ENCODE results near the gene SORBS2.

SORBS2 gene

GRCh38 chr4:185552254-185552653 lies 259.7 kb downstream of the SORBS2 start:
- no peak overlapping the region for H3K9ac ChIP-seq (ENCODE audit: low read depth, low read length)
- H4K20me1 ChIP-seq (ENCODE audit: insufficient read depth, low read length), result no peaks in the 10 kb centered on the region
- no peaks in the 10 kb centered on the region for H3K27me3 ChIP-seq (ENCODE audit: insufficient read depth, low read length, poor library complexity)
- DNase-seq (no peak), ATAC-seq (ENCODE audit: insufficient read depth, low read depth) (no peak)
- H3K4me3 ChIP-seq (ENCODE audit: low read depth in 1 of 2, low read length in 2 of 2), result no peak overlapping the region
- no peak overlapping the region for H3K27ac ChIP-seq (ENCODE audit: low read length)
- no peak overlapping the region for H3K4me2 ChIP-seq (ENCODE audit: insufficient read depth, low read length)
- H3K4me1 ChIP-seq (ENCODE audit: insufficient read depth, low read length), result no peaks in the 10 kb centered on the region
- H3K9me3 ChIP-seq (ENCODE audit: insufficient read depth, low read length, severe bottlenecking), result no peaks in the 10 kb centered on the region
- H2AFZ ChIP-seq (ENCODE audit: low read depth, low read length), result no peak overlapping the region
- no peak for TF ChIP-seq EZH2 (IDR thresholded peaks at IDR 0.05; ENCODE audit: borderline replicate concordance, low read depth, low read length, severe bottlenecking)
- TF ChIP-seq, protein P1, sequence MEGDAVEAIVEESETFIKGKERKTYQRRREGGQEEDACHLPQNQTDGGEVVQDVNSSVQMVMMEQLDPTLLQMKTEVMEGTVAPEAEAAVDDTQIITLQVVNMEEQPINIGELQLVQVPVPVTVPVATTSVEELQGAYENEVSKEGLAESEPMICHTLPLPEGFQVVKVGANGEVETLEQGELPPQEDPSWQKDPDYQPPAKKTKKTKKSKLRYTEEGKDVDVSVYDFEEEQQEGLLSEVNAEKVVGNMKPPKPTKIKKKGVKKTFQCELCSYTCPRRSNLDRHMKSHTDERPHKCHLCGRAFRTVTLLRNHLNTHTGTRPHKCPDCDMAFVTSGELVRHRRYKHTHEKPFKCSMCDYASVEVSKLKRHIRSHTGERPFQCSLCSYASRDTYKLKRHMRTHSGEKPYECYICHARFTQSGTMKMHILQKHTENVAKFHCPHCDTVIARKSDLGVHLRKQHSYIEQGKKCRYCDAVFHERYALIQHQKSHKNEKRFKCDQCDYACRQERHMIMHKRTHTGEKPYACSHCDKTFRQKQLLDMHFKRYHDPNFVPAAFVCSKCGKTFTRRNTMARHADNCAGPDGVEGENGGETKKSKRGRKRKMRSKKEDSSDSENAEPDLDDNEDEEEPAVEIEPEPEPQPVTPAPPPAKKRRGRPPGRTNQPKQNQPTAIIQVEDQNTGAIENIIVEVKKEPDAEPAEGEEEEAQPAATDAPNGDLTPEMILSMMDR (IDR thresholded peaks at IDR 0.05; ENCODE audit: borderline replicate concordance, extremely low read depth, low read length, poor library complexity, severe bottlenecking), result no peak
- H3K79me2 ChIP-seq (ENCODE audit: insufficient read depth, low read length), result no peaks in the 10 kb centered on the region
- no peaks in the 10 kb centered on the region for H3K36me3 ChIP-seq (ENCODE audit: insufficient read depth, low read length)

DNA sequence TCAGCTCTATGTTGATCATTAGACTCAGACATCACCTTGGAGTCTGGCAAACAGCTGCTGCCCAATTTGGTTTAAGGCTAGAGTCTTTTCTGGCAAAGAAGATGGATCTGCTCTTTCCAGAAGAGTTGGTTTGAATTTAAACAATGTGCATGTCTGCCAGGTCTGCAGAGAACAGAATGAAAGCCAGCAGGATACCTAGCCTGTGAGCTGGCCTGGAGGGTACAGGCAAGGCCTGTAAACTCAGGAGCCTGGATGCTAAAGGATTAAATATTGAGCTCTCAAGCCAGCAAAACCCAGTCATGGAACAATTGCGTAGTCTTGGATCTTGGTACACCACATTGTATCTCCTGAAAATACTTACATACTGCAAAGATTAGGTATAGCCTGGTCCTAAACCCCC lies 261.1 kb downstream of the SORBS2 start:
- H3K4me1 ChIP-seq (ENCODE audit: insufficient read depth, low read length), result no peaks in the 10 kb centered on the region
- H3K36me3 ChIP-seq (ENCODE audit: insufficient read depth, low read length), result no peaks in the 10 kb centered on the region
- ATAC-seq (ENCODE audit: insufficient read depth, low read depth) (no peak), DNase-seq (no peak)
- H3K4me2 ChIP-seq (ENCODE audit: insufficient read depth, low read length), result no peak overlapping the region
- H3K9me3 ChIP-seq (ENCODE audit: insufficient read depth, low read length, severe bottlenecking), result no peaks in the 10 kb centered on the region
- H3K27me3 ChIP-seq (ENCODE audit: insufficient read depth, low read length, poor library complexity), result no peaks in the 10 kb centered on the region
- H3K9ac ChIP-seq (ENCODE audit: low read depth, low read length), result no peak overlapping the region
- H3K4me3 ChIP-seq (ENCODE audit: low read depth in 1 of 2, low read length in 2 of 2), result no peak overlapping the region
- H4K20me1 ChIP-seq (ENCODE audit: insufficient read depth, low read length), result no peaks in the 10 kb centered on the region
- no peak overlapping the region for H2AFZ ChIP-seq (ENCODE audit: low read depth, low read length)
- H3K27ac ChIP-seq (ENCODE audit: low read length), result no peak overlapping the region
- H3K79me2 ChIP-seq (ENCODE audit: insufficient read depth, low read length), result no peaks in the 10 kb centered on the region
- no peak for TF ChIP-seq EZH2 (IDR thresholded peaks at IDR 0.05; ENCODE audit: borderline replicate concordance, low read depth, low read length, severe bottlenecking)
- TF ChIP-seq, protein P1 (IDR thresholded peaks at IDR 0.05; ENCODE audit: borderline replicate concordance, extremely low read depth, low read length, poor library complexity, severe bottlenecking), result no peak

- no peak overlapping the region for H3K4me2 ChIP-seq (ENCODE audit: insufficient read depth, low read length)
- no peaks in the 10 kb centered on the region for H3K9me3 ChIP-seq (ENCODE audit: insufficient read depth, low read length, severe bottlenecking)
- no peaks in the 10 kb centered on the region for H3K27me3 ChIP-seq (ENCODE audit: insufficient read depth, low read length, poor library complexity)
- no peak overlapping the region for H3K9ac ChIP-seq (ENCODE audit: low read depth, low read length)
- no peaks in the 10 kb centered on the region for H3K36me3 ChIP-seq (ENCODE audit: insufficient read depth, low read length)
- no peaks in the 10 kb centered on the region for H4K20me1 ChIP-seq (ENCODE audit: insufficient read depth, low read length)
- TF ChIP-seq, protein P1 (IDR thresholded peaks at IDR 0.05; ENCODE audit: borderline replicate concordance, extremely low read depth, low read length, poor library complexity, severe bottlenecking), result no peak
- no peak for TF ChIP-seq EZH2 (IDR thresholded peaks at IDR 0.05; ENCODE audit: borderline replicate concordance, low read depth, low read length, severe bottlenecking)
- H3K4me3 ChIP-seq (ENCODE audit: low read depth in 1 of 2, low read length in 2 of 2), result no peak overlapping the region
- no peak for ATAC-seq (ENCODE audit: insufficient read depth, low read depth)
- no peaks in the 10 kb centered on the region for H3K79me2 ChIP-seq (ENCODE audit: insufficient read depth, low read length)
- no peak overlapping the region for H2AFZ ChIP-seq (ENCODE audit: low read depth, low read length)
- no peaks in the 10 kb centered on the region for H3K4me1 ChIP-seq (ENCODE audit: insufficient read depth, low read length)
- no peak for DNase-seq
- no peak overlapping the region for H3K27ac ChIP-seq (ENCODE audit: low read length)
Observed at GRCh38 chr4:185549095-185549639, 262.8 kb downstream of the SORBS2 start.

DNA sequence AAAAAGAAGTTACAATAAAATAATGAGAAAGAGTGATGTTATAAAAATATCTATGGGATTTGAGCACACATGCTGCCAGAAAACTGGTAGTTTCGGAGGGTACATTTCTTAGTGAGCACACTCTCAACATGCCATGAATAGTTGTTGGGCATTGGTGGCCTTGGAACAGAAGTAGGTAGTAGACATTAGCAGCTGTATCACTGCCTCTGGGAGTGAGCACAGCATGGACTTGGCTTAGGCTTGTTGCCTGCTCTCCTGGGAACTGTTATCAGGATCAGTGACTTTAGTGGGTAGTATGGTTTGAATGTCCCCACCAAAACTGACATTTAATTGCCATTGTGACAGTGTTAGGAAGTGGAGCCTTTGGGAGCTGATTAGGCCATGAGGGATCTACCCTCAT lies 263.4 kb downstream of the SORBS2 start:
- H3K9ac ChIP-seq (ENCODE audit: low read depth, low read length), result no peak overlapping the region
- TF ChIP-seq, protein P1 (IDR thresholded peaks at IDR 0.05; ENCODE audit: borderline replicate concordance, extremely low read depth, low read length, poor library complexity, severe bottlenecking), result no peak
- TF ChIP-seq EZH2 (IDR thresholded peaks at IDR 0.05; ENCODE audit: borderline replicate concordance, low read depth, low read length, severe bottlenecking), result no peak
- ATAC-seq (ENCODE audit: insufficient read depth, low read depth) (no peak), DNase-seq (no peak)
- no peak overlapping the region for H2AFZ ChIP-seq (ENCODE audit: low read depth, low read length)
- no peaks in the 10 kb centered on the region for H3K27me3 ChIP-seq (ENCODE audit: insufficient read depth, low read length, poor library complexity)
- no peaks in the 10 kb centered on the region for H3K4me1 ChIP-seq (ENCODE audit: insufficient read depth, low read length)
- no peaks in the 10 kb centered on the region for H3K9me3 ChIP-seq (ENCODE audit: insufficient read depth, low read length, severe bottlenecking)
- H3K79me2 ChIP-seq (ENCODE audit: insufficient read depth, low read length), result no peaks in the 10 kb centered on the region
- H4K20me1 ChIP-seq (ENCODE audit: insufficient read depth, low read length), result no peaks in the 10 kb centered on the region
- no peaks in the 10 kb centered on the region for H3K36me3 ChIP-seq (ENCODE audit: insufficient read depth, low read length)
- H3K4me3 ChIP-seq (ENCODE audit: low read depth in 1 of 2, low read length in 2 of 2), result no peak overlapping the region
- no peak overlapping the region for H3K4me2 ChIP-seq (ENCODE audit: insufficient read depth, low read length)
- no peak overlapping the region for H3K27ac ChIP-seq (ENCODE audit: low read length)

Data from DND-41 (cell line).